C4-2B (cell line): ENCODE measurements around the gene OSBPL2.

Source experiments
- CTCF ChIP-seq: fragments of 450-650 bp; conservative IDR thresholded peaks from 2 replicates; pipeline ENCODE4 v1.5.1; 2017; ENCODE audit warnings: mild to moderate bottlenecking
- ZFX ChIP-seq: fragments of 450-650 bp; IDR thresholded peaks from 2 replicates; pipeline ENCODE4 v1.6.1; 2017

- TF ChIP-seq CTCF, result no peak
- no peak for TF ChIP-seq ZFX
Measured at GRCh38 chr20:62308102-62308822, 69.9 kb downstream of the OSBPL2 start.
